ENCODE results near the gene HSPE1. TPM values are rescaled to one million over a fixed set of nuclear protein-coding genes. Genes with fewer than 3 reads are reported as not detected.

Gene HSPE1
- total and polyA plus RNA-seq, 2 of the 8 experiments (the other 6 are each of a cell fraction or from before 2014, with no cell fraction given) = 206 to 377 TPM

DNA sequence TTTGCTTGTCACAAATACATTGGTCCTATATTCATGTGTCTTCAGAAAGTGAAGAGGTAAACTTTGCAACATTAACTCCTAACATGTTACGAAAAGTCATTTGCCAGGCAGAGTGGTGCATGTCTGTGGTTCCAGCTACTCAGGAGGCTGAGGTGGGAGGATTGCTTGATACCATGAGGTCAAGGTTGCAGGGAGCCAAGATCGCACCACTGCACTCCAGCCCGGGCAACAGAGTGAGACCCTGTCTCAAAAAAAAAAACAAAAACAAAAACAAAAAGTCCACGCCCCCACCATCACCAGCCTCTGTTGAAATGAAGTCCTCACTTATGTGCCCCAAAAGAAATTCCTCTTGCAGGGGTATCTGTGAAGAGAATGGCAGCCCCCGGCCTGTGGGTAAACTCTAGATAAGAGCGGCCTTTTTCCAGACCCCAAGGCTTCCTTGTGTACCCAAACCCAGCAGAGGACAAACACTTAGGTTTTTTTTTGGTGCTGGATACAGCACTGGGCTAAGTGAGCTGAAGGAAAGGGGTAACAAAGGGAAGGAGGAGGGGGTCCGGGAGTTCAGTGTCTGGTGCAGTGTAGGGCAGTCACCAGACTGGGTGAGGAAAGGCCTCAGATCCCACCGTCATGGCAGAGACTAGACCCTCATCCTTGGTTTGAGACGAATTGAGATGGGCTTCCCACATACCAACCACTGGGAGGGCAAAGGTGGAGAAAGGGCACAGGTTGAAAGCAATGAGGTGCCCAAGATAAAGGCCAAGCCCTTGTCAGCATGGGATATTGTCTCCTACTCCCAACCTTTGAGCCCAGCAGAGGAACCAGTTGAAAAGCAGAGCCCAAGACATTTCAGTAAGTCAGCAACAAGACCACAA is 19.8 kb upstream of the HSPE1 start:
- WGBS, 2 experiments (ENCODE audit: extremely low coverage in 1 of 2, insufficient coverage in 1 of 2, insufficient read length in 1 of 2, insufficient replicate concordance in 2 of 2, low coverage in 1 of 2, low lambda C conversion rate in 2 of 2, missing lambda C conversion rate in 1 of 2) = 88% methylated on average over 9 of the region's 9 CpGs; no CpG with 5 or more reads in 1 of the 2 experiments

More for the DNA sequence above, 19.8 kb upstream of the HSPE1 start:
- no peak overlapping the region for H2BK5ac ChIP-seq (ENCODE audit: low read depth, low read length)
- H4K8ac ChIP-seq (ENCODE audit: extremely low read depth, insufficient read depth, low read length) = no peak overlapping the region
- no peak overlapping the region for H2BK12ac ChIP-seq (ENCODE audit: low read depth, low read length)
- DNase-seq (ENCODE audit: low read depth in 1 of 2, low spot score in 2 of 2) (no peak), FAIRE-seq (no peak)
- ChIA-PET CTCF (ENCODE audit: partially characterized antibody) (interaction anchor here (0.9 to 1.1 kb wide), 2 partner anchors 11 to 14 kb away, joined by 3 to 4 read pairs; no protein-coding TSS in a partner anchor), POLR2A (ENCODE audit: partially characterized antibody) (interaction anchor here (0.6 to 6.3 kb wide), 6 partner anchors 9 to 45 kb away, joined by 3 to 37 read pairs (median 6); partner anchors contain the start of genes HSPD1, HSPE1 and SF3B1)
- no peaks in the 10 kb centered on the region for H3K23me2 ChIP-seq (ENCODE audit: low read depth, low read length)
- no peak overlapping the region for H2AFZ ChIP-seq (ENCODE audit: low read length)
- H4K20me1 ChIP-seq (replicated peaks in 1 of 2; ENCODE audit: control insufficient read depth in 1 of 2, insufficient read depth in 2 of 2, low read length in 2 of 2) = no peaks in the 10 kb centered on the region
- H2BK120ac ChIP-seq (replicated peaks; ENCODE audit: low read depth, low read length) = no peak overlapping the region
- H3K56ac ChIP-seq (replicated peaks; ENCODE audit: insufficient read length, low read depth, low read length) = no peak overlapping the region
- no peak overlapping the region for H2BK20ac ChIP-seq (ENCODE audit: low read length)
- H3K79me1 ChIP-seq (ENCODE audit: low read depth, low read length) = no peaks in the 10 kb centered on the region
- no peak overlapping the region for H2AK5ac ChIP-seq (ENCODE audit: low read depth, low read length)
- no peak overlapping the region for H3K27ac ChIP-seq (ENCODE audit: low read depth, low read length)
- H3K4me2 ChIP-seq (ENCODE audit: insufficient read depth in 1 of 2, low read depth in 2 of 2, low read length in 2 of 2) = no peak overlapping the region
- no peak overlapping the region for H3K9ac ChIP-seq (replicated peaks in 1 of 4; ENCODE audit: extremely low read depth in 1 of 4, low read depth in 3 of 4, low read length in 3 of 4)
- H4K5ac ChIP-seq (ENCODE audit: insufficient read length, low read depth, low read length) = no peak overlapping the region
- H3K4ac ChIP-seq (replicated peaks; ENCODE audit: insufficient read length, low read depth, low read length) = no peak overlapping the region
- no peak overlapping the region for H3K14ac ChIP-seq (ENCODE audit: insufficient read length)
- H3K9me3 ChIP-seq (ENCODE audit: insufficient read depth in 2 of 2, low read depth in 1 of 2, low read length in 1 of 2) = no peaks in the 10 kb centered on the region
- no peak overlapping the region for H2BK15ac ChIP-seq (ENCODE audit: low read length)
- no peak overlapping the region for H3K18ac ChIP-seq (ENCODE audit: extremely low read depth, low read length)
- H4K91ac ChIP-seq (replicated peaks; ENCODE audit: insufficient read length, low read length) = no peak overlapping the region
- no peak overlapping the region for H3K23ac ChIP-seq (ENCODE audit: insufficient read length)
- H3K36me3 ChIP-seq (ENCODE audit: control insufficient read depth in 2 of 4, insufficient read depth in 4 of 4, low read length in 3 of 4) = peaks cover 0 to 6% (median 3%) of the 10 kb centered on the region in 4 experiments; a peak in 3 of 8 replicates
- no peaks in the 10 kb centered on the region for H3K79me2 ChIP-seq (ENCODE audit: control insufficient read depth in 1 of 2, insufficient read depth in 2 of 2, low read length in 2 of 2)
- H3K4me1 ChIP-seq (replicated peaks in 1 of 4; ENCODE audit: control insufficient read depth in 3 of 4, insufficient read depth in 4 of 4, low read length in 3 of 4) = no peaks in the 10 kb centered on the region
- TF ChIP-seq CBX5 (IDR thresholded peaks at IDR 0.05; ENCODE audit: low read depth, low read length) (no peak), POLR2A (IDR thresholded peaks at IDR 0.05; ENCODE audit: control extremely low read depth in 1 of 2, low read depth in 2 of 2, low read length in 2 of 2) (no peak), SP1 (IDR thresholded peaks at IDR 0.05; ENCODE audit: low read depth, low read length) (no peak), NRF1 (IDR thresholded peaks at IDR 0.05; ENCODE audit: low read depth, low read length) (no peak), NANOG (IDR thresholded peaks at IDR 0.05; ENCODE audit: insufficient read depth, low read depth, low read length, poor library complexity, severe bottlenecking) (no peak)
- TF ChIP-seq, protein P1, sequence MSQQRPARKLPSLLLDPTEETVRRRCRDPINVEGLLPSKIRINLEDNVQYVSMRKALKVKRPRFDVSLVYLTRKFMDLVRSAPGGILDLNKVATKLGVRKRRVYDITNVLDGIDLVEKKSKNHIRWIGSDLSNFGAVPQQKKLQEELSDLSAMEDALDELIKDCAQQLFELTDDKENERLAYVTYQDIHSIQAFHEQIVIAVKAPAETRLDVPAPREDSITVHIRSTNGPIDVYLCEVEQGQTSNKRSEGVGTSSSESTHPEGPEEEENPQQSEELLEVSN (IDR thresholded peaks at IDR 0.05) = no peak
- TF ChIP-seq, protein P2, sequence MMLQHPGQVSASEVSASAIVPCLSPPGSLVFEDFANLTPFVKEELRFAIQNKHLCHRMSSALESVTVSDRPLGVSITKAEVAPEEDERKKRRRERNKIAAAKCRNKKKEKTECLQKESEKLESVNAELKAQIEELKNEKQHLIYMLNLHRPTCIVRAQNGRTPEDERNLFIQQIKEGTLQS (IDR thresholded peaks at IDR 0.05; ENCODE audit: insufficient read depth, low read depth, low read length) = no peak
- H3K4me3 ChIP-seq (ENCODE audit: extremely low read depth in 1 of 4, insufficient read depth in 2 of 4, low read depth in 3 of 4, low read length in 4 of 4) = no peak overlapping the region
- no peaks in the 10 kb centered on the region for H3K27me3 ChIP-seq (replicated peaks in 1 of 4; ENCODE audit: control insufficient read depth in 3 of 4, extremely low read depth in 1 of 4, insufficient read depth in 3 of 4, low read length in 3 of 4)
